Colonic mucosa (tissue), 4 donors: Measurements from ENCODE around the gene MCAM. TPM values are rescaled to one million over a fixed set of nuclear protein-coding genes. Genes with fewer than 3 reads are reported as not detected.

Experiments used
- DNase-seq: peaks from one replicate; pipeline ENCODE4 v3.0.0-alpha.2; 2020
- H3K27ac ChIP-seq: fragments of 200-600 bp; one replicate; pipeline ENCODE4 v1.8.0; 2021
- H3K27me3 ChIP-seq: fragments of 200-600 bp; one replicate; pipeline ENCODE4 v1.8.0; 2021
- H3K36me3 ChIP-seq: fragments of 200-600 bp; one replicate; pipeline ENCODE4 v1.8.0; 2021
- H3K4me1 ChIP-seq: fragments of 200-600 bp; one replicate; pipeline ENCODE4 v1.8.0; 2021; ENCODE audit warnings: mild to moderate bottlenecking
- H3K4me3 ChIP-seq: fragments of 200-600 bp; one replicate; pipeline ENCODE4 v1.8.0; 2021
- H3K9ac ChIP-seq, 2 donors: one replicate each; pipeline ENCODE4 v1.7.0; 2013; ENCODE audit warnings: control low read depth in 2 of 2, low read depth in 2 of 2, low read length in 2 of 2
- H3K9me3 ChIP-seq: fragments of 200-600 bp; one replicate; pipeline ENCODE4 v1.8.0; 2021
- CTCF ChIP-seq: fragments of 200-600 bp; IDR thresholded peaks from one replicate; pipeline ENCODE4 v1.8.0; 2022; ENCODE audit warnings: antibody characterized with exemption, mild to moderate bottlenecking
- intact Hi-C: fragments of 100-400 bp; cut with DNase I; formaldehyde crosslinking; loops from one replicate; pipeline ENCODE4 v1.14.1; 2022
- total RNA-seq, 2 donors: library from RNA; stranded (reverse); fragmentation: NEBNext Ultra II Directional in 1 of 2; extraction: Animal tissue kit (Norgen Biotek cat#: 25700) in 1 of 2; gene quantifications; one replicate each; pipeline ENCODE4 v1.2.1, GENCODE V29; 2021
- donor health status: healthy.
- donor health status: DM: no; HTN: no; CAD: no.
- donor health status: DM: no; HTN: no; CAD: no.

Gene MCAM
- total RNA-seq, 2 donors from 2014 or later: 5.4 to 36.9 TPM

- Histone ChIP-seq H3K9me3 (no peaks in the 10 kb centered on the region), H3K9ac (peak overlapping the region; percentile 61 to 75), H3K27ac (peak overlapping the region; percentile 68), H3K27me3 (peaks cover 18% of the 10 kb centered on the region), H3K36me3 (no peaks in the 10 kb centered on the region), H3K4me3 (peak overlapping the region; percentile 34), H3K4me1 (peaks cover 22% of the 10 kb centered on the region)
- DNase-seq: peak; percentile 71
- intact Hi-C loops: no loop called here
- peak; percentile 86 for TF ChIP-seq CTCF
Observed at GRCh38 chr11:119339589-119340334, 22.8 kb upstream of the MCAM start.

GRCh38 chr11:119338965-119339588, 22.1 kb upstream of the MCAM start:
- no peak for DNase-seq
- H3K27me3 ChIP-seq: peaks cover 18% of the 10 kb centered on the region
- no peak for TF ChIP-seq CTCF
- no peaks in the 10 kb centered on the region for H3K9me3 ChIP-seq
- peak overlapping the region; percentile 34 for H3K4me3 ChIP-seq
- H3K36me3 ChIP-seq: no peaks in the 10 kb centered on the region
- H3K9ac ChIP-seq: peak overlapping the region; percentile 48 to 75
- peak overlapping the region; percentile 68 for H3K27ac ChIP-seq
- peaks cover 22% of the 10 kb centered on the region for H3K4me1 ChIP-seq
- intact Hi-C loops: no loop called here

GRCh38 chr11:119338318-119338890, 21.5 kb upstream of the MCAM start:
- DNase-seq: peak; percentile 82
- Histone ChIP-seq H3K4me1 (peaks cover 22% of the 10 kb centered on the region), H3K9ac (no peak overlapping the region), H3K4me3 (no peak overlapping the region), H3K27me3 (peaks cover 18% of the 10 kb centered on the region), H3K9me3 (no peaks in the 10 kb centered on the region), H3K27ac (peak overlapping the region; percentile 28), H3K36me3 (no peaks in the 10 kb centered on the region)
- intact Hi-C loops: no loop called here
- TF ChIP-seq CTCF: peak; percentile 63

GRCh38 chr11:119337581-119338317, 20.8 kb upstream of the MCAM start:
- no peaks in the 10 kb centered on the region for H3K36me3 ChIP-seq
- peaks cover 18% of the 10 kb centered on the region for H3K27me3 ChIP-seq
- peak overlapping the region; percentile 4 for H3K27ac ChIP-seq
- TF ChIP-seq CTCF: no peak
- no peak for DNase-seq
- no peak overlapping the region for H3K4me3 ChIP-seq
- peaks cover 22% of the 10 kb centered on the region for H3K4me1 ChIP-seq
- no peaks in the 10 kb centered on the region for H3K9me3 ChIP-seq
- intact Hi-C loops: no loop called here
- peak overlapping the region in 1 of 2 donors; percentile 37 for H3K9ac ChIP-seq

- intact Hi-C loops: no loop called here
- H3K9ac ChIP-seq: no peak overlapping the region
- TF ChIP-seq CTCF: no peak
- H3K9me3 ChIP-seq: no peaks in the 10 kb centered on the region
- peaks cover 22% of the 10 kb centered on the region for H3K4me1 ChIP-seq
- peaks cover 18% of the 10 kb centered on the region for H3K27me3 ChIP-seq
- no peaks in the 10 kb centered on the region for H3K36me3 ChIP-seq
- DNase-seq: no peak
- H3K27ac ChIP-seq: peak overlapping the region; percentile 4
- H3K4me3 ChIP-seq: no peak overlapping the region
Observed at GRCh38 chr11:119336744-119337469, 20.0 kb upstream of the MCAM start.
